ENCODE results near the gene MKNK1. TPM values are rescaled to one million over a fixed set of nuclear protein-coding genes. Genes with fewer than 3 reads are reported as not detected.

MKNK1 gene
- total RNA-seq, 1 experiment from 2014 or later, result 22.7 TPM

DNA sequence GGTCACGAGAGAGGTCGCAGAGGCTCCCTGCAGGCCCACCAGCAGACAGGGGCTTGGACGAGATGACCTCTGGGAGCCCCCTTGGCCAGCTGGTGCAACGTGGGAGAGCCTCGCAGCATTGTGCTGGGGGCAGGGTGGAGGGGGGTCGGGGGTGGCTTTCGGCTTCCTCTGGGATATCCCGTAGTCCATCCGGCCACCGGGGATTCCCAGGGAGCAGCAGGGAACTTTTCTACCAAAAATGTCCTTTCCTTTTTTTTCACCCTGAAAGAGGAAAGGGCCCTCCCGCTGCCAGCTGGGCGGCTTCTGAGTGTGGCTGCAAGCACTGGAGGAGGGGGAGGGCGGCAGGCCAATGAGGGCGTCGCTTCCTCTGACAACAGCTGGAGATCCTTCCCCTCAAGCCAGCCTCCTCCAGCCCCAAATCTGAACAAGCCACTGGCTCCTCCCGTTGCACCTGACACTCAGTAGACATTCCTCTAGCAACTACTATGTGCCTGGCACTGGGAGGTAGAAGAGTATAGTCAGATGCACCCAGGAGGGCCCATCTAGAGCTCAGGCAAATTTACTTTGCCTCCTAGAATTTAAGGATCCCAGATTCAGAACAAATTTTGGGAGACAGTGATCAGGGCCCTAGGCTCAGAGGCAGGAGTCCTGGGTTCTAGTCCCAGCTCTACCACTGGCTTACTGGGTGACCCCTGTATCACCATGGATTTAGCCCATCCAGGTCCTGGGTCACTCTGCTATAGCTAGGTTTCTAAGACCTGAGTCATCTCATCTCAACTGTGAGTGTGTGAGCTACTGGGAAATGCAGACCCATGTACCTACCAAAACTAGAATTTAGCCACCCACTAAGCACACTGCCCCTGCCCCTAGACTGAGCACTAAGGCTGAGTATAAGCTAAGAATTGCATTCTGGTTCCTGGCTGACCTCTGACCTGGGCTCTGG is 9.9 kb upstream of the MKNK1 start:
- H3K4me1 ChIP-seq, result no peaks in the 10 kb centered on the region; the same call in 1 of the 2 replicates
- ChIA-PET POLR2A (no interaction called here), CTCF (no interaction called here)
- no peaks in the 10 kb centered on the region for H3K36me3 ChIP-seq (ENCODE audit: control insufficient read depth, insufficient read depth, low read length)
- TF ChIP-seq, protein P1, sequence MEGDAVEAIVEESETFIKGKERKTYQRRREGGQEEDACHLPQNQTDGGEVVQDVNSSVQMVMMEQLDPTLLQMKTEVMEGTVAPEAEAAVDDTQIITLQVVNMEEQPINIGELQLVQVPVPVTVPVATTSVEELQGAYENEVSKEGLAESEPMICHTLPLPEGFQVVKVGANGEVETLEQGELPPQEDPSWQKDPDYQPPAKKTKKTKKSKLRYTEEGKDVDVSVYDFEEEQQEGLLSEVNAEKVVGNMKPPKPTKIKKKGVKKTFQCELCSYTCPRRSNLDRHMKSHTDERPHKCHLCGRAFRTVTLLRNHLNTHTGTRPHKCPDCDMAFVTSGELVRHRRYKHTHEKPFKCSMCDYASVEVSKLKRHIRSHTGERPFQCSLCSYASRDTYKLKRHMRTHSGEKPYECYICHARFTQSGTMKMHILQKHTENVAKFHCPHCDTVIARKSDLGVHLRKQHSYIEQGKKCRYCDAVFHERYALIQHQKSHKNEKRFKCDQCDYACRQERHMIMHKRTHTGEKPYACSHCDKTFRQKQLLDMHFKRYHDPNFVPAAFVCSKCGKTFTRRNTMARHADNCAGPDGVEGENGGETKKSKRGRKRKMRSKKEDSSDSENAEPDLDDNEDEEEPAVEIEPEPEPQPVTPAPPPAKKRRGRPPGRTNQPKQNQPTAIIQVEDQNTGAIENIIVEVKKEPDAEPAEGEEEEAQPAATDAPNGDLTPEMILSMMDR (IDR thresholded peaks at IDR 0.05; ENCODE audit: insufficient read depth in 1 of 2, low read depth in 1 of 2, low read length in 1 of 2, severe bottlenecking in 1 of 2, unreplicated experiment in 1 of 2), result no peak
- no peaks in the 10 kb centered on the region for H3K9me3 ChIP-seq
- no peak overlapping the region for H3K4me3 ChIP-seq (ENCODE audit: low read depth, low read length)
- Mint-ChIP-seq H3K27me3 (ENCODE audit: insufficient read depth, unreplicated experiment) (no peaks in the 10 kb centered on the region), H3K27ac (ENCODE audit: unreplicated experiment) (no peak overlapping the region), H3K36me3 (ENCODE audit: insufficient read depth, unreplicated experiment) (peaks cover 6% of the 10 kb centered on the region), H3K9me3 (ENCODE audit: unreplicated experiment) (no peaks in the 10 kb centered on the region), H3K4me1 (ENCODE audit: low read depth, unreplicated experiment) (peaks cover 13% of the 10 kb centered on the region), H3K4me3 (ENCODE audit: unreplicated experiment) (no peak overlapping the region)
- H3K27me3 ChIP-seq (replicated peaks; ENCODE audit: control insufficient read depth, insufficient read depth, low read length), result no peaks in the 10 kb centered on the region
- DNase-seq, result no peak
- intact Hi-C loops (cut with micrococcal nuclease; ENCODE audit: unreplicated experiment), result no loop called here
- no TSS peak for BruUV-seq (replicated peaks)

GRCh38 chr1:46612937-46613660 is 9.0 kb upstream of the MKNK1 start:
- BruUV-seq (replicated peaks), result no TSS peak
- POLR2A ChIA-PET, result no interaction called here
- Histone ChIP-seq H3K36me3 (ENCODE audit: control insufficient read depth, insufficient read depth, low read length) (no peaks in the 10 kb centered on the region), H3K9me3 (no peaks in the 10 kb centered on the region), H3K27me3 (replicated peaks; ENCODE audit: control insufficient read depth, insufficient read depth, low read length) (no peaks in the 10 kb centered on the region), H3K4me1 (no peaks in the 10 kb centered on the region; the same call in 1 of the 2 replicates), H3K4me3 (ENCODE audit: low read depth, low read length) (no peak overlapping the region)
- Mint-ChIP-seq H3K9me3 (ENCODE audit: unreplicated experiment) (no peaks in the 10 kb centered on the region), H3K27ac (ENCODE audit: unreplicated experiment) (no peak overlapping the region), H3K36me3 (ENCODE audit: insufficient read depth, unreplicated experiment) (peaks cover 6% of the 10 kb centered on the region), H3K27me3 (ENCODE audit: insufficient read depth, unreplicated experiment) (no peaks in the 10 kb centered on the region), H3K4me3 (ENCODE audit: unreplicated experiment) (no peak overlapping the region), H3K4me1 (ENCODE audit: low read depth, unreplicated experiment) (peaks cover 13% of the 10 kb centered on the region)
- CTCF ChIA-PET, result no interaction called here
- DNase-seq, result no peak
- intact Hi-C loops (cut with micrococcal nuclease; ENCODE audit: unreplicated experiment), result no loop called here
- TF ChIP-seq, protein P1 (IDR thresholded peaks at IDR 0.05; ENCODE audit: insufficient read depth in 1 of 2, low read depth in 1 of 2, low read length in 1 of 2, severe bottlenecking in 1 of 2, unreplicated experiment in 1 of 2), result no peak

DNA sequence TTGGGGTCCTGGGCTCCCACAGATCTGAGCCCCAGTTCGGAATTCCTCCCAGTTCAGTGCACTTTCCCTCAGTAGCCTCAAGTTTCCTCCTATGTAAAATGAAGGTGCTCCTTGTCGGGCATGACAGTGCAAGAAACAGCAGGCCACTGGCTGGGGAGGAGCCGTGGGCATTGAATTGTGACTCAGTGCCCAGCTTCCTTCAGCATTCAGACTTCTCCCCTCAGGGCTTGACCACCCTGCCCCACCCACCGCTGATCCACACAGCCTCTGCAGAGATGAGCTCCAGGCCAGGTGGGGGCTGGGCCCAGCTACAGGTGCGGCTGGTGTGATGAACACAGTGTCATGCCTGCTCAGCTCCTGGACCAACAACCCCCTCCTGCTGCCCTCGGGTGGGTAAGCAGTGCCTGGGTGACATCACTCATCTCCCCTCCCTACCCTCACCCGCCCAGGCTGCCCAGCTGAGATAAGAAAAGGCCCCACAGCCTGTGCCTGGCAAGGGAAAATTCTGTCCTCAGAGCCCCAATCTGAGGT is 7.7 kb upstream of the MKNK1 start:
- no peaks in the 10 kb centered on the region for H3K27me3 Mint-ChIP-seq (ENCODE audit: insufficient read depth, unreplicated experiment)
- H3K4me1 Mint-ChIP-seq (ENCODE audit: low read depth, unreplicated experiment), result peaks cover 6% of the 10 kb centered on the region
- no peak overlapping the region for H3K4me3 Mint-ChIP-seq (ENCODE audit: unreplicated experiment)
- no peaks in the 10 kb centered on the region for H3K9me3 ChIP-seq
- H3K36me3 ChIP-seq (ENCODE audit: control insufficient read depth, insufficient read depth, low read length), result no peaks in the 10 kb centered on the region
- DNase-seq, result no peak
- intact Hi-C loops (cut with micrococcal nuclease; ENCODE audit: unreplicated experiment), result no loop called here
- H3K27ac Mint-ChIP-seq (ENCODE audit: unreplicated experiment), result no peak overlapping the region
- H3K36me3 Mint-ChIP-seq (ENCODE audit: insufficient read depth, unreplicated experiment), result no peaks in the 10 kb centered on the region
- TF ChIP-seq, protein P1 (IDR thresholded peaks at IDR 0.05; ENCODE audit: insufficient read depth in 1 of 2, low read depth in 1 of 2, low read length in 1 of 2, severe bottlenecking in 1 of 2, unreplicated experiment in 1 of 2), result no peak
- CTCF ChIA-PET, result no interaction called here
- no peaks in the 10 kb centered on the region for H3K27me3 ChIP-seq (replicated peaks; ENCODE audit: control insufficient read depth, insufficient read depth, low read length)
- no TSS peak for BruUV-seq (replicated peaks)
- no peak overlapping the region for H3K4me3 ChIP-seq (ENCODE audit: low read depth, low read length)
- no peaks in the 10 kb centered on the region; the same call in 1 of the 2 replicates for H3K4me1 ChIP-seq
- H3K9me3 Mint-ChIP-seq (ENCODE audit: unreplicated experiment), result no peaks in the 10 kb centered on the region
- POLR2A ChIA-PET, result no interaction called here
